Smooth muscle cell (in vitro differentiated cells): ENCODE measurements around the gene CCDC85A. TPM values are rescaled to one million over a fixed set of nuclear protein-coding genes. Genes with fewer than 3 reads are reported as not detected.

ENCODE experiments used
- DNase-seq: peaks from one replicate; lab custom pipeline; 2025; ENCODE audit not compliant: unreplicated experiment; lab: John Stamatoyannopoulos, UW
- H2AFZ ChIP-seq: fragments of 200-600 bp; sonication (generic); 2 replicates; pipeline ENCODE4 v1.6.0; 2016; ENCODE audit warnings: antibody characterized with exemption, low read depth, mild to moderate bottlenecking
- H3F3A ChIP-seq: fragments of 200-600 bp; sonication (generic); 2 replicates; pipeline ENCODE4 v1.6.0; 2017; ENCODE audit warnings: antibody characterized with exemption, low read depth
- H3K27ac ChIP-seq: fragments of 200-600 bp; sonication (generic); 2 replicates; pipeline ENCODE4 v1.5.1; 2016; ENCODE audit warnings: low read depth, mild to moderate bottlenecking
- H3K27me3 ChIP-seq: fragments of 200-600 bp; sonication (generic); 2 replicates; pipeline ENCODE4 v1.6.1; 2016; ENCODE audit warnings: low read depth, mild to moderate bottlenecking
- H3K36me3 ChIP-seq: fragments of 200-600 bp; sonication (generic); 2 replicates; pipeline ENCODE4 v1.5.1; 2016; ENCODE audit warnings: low read depth
- H3K4me1 ChIP-seq: fragments of 200-600 bp; sonication (generic); 2 replicates; pipeline ENCODE4 v1.5.1; 2016; ENCODE audit warnings: low read depth
- H3K4me2 ChIP-seq: fragments of 200-600 bp; sonication (generic); 2 replicates; pipeline ENCODE4 v1.6.0; 2016; ENCODE audit warnings: mild to moderate bottlenecking
- H3K4me3 ChIP-seq: fragments of 200-600 bp; sonication (generic); 2 replicates; pipeline ENCODE4 v1.5.1; 2016; ENCODE audit warnings: mild to moderate bottlenecking
- H3K79me2 ChIP-seq: fragments of 200-600 bp; sonication (generic); 2 replicates; pipeline ENCODE4 v1.6.0; 2016; ENCODE audit warnings: low read depth, mild to moderate bottlenecking
- H3K9ac ChIP-seq: fragments of 200-600 bp; sonication (generic); 2 replicates; pipeline ENCODE4 v1.6.0; 2016; ENCODE audit warnings: low read depth
- H3K9me3 ChIP-seq: fragments of 200-600 bp; sonication (generic); replicated peaks from 2 replicates; pipeline ENCODE4 v1.5.1; 2016; ENCODE audit warnings: low read depth
- H4K20me1 ChIP-seq: fragments of 200-600 bp; sonication (generic); 2 replicates; pipeline ENCODE4 v1.6.0; 2016; ENCODE audit warnings: low read depth
- CTCF ChIP-seq: fragments of 200-600 bp; sonication (generic); IDR thresholded peaks from 2 replicates; pipeline ENCODE4 v1.5.1; 2017; ENCODE audit warnings: borderline replicate concordance, mild to moderate bottlenecking, antibody characterized with exemption; ENCODE audit not compliant: insufficient read depth, poor library complexity, severe bottlenecking
- WGBS: methylation state at CpG from one replicate; pipeline ENCODE4 v1.1.7; 2016; ENCODE audit warnings: low lambda C conversion rate; 5-methylcytosine and 5-hydroxymethylcytosine counted together
- polyA plus RNA-seq: library from polyadenylated mRNA; unstranded; fragments of >200 nt; fragmentation: Nextera tagmentation; extraction: Ambion mirVana; gene quantifications from 2 replicates; pipeline ENCODE4 v1.2.1, GENCODE V29; 2016
- total RNA-seq: library from RNA; depleted of rRNA; stranded (reverse); fragments of >200 nt; gene quantifications from 2 replicates; pipeline ENCODE4 v1.2.3, GENCODE V29; 2014

The CCDC85A gene
- total and polyA plus RNA-seq, 2 experiments from 2014 or later = 0.67 to 2.1 TPM

GRCh38 chr2:56348392-56349210 lies 164.8 kb downstream of the CCDC85A start:
- H3K9ac ChIP-seq = no peak overlapping the region
- no peak for DNase-seq
- no peaks in the 10 kb centered on the region for H3K36me3 ChIP-seq
- H3K27me3 ChIP-seq = no peaks in the 10 kb centered on the region
- no peaks in the 10 kb centered on the region for H3F3A ChIP-seq
- no peaks in the 10 kb centered on the region for H4K20me1 ChIP-seq
- H3K4me2 ChIP-seq = no peak overlapping the region
- no peak overlapping the region for H3K27ac ChIP-seq
- H3K9me3 ChIP-seq = no peaks in the 10 kb centered on the region
- 87% methylated on average over 6 of the region's 6 CpGs for WGBS
- no peaks in the 10 kb centered on the region for H3K79me2 ChIP-seq
- TF ChIP-seq CTCF = no peak
- H2AFZ ChIP-seq = no peak overlapping the region
- no peak overlapping the region for H3K4me3 ChIP-seq
- no peaks in the 10 kb centered on the region for H3K4me1 ChIP-seq

GRCh38 chr2:56357655-56358295 lies 174.0 kb downstream of the CCDC85A start:
- Histone ChIP-seq H3F3A (no peaks in the 10 kb centered on the region), H3K27me3 (no peaks in the 10 kb centered on the region), H2AFZ (no peak overlapping the region), H3K9me3 (no peaks in the 10 kb centered on the region), H3K4me1 (no peaks in the 10 kb centered on the region), H4K20me1 (no peaks in the 10 kb centered on the region), H3K27ac (no peak overlapping the region), H3K36me3 (no peaks in the 10 kb centered on the region), H3K79me2 (no peaks in the 10 kb centered on the region), H3K4me3 (no peak overlapping the region), H3K9ac (no peak overlapping the region), H3K4me2 (no peak overlapping the region)
- no peak for TF ChIP-seq CTCF
- WGBS = 92% methylated on average over 3 of the region's 3 CpGs
- no peak for DNase-seq

GRCh38 chr2:56361844-56362243 lies 178.1 kb downstream of the CCDC85A start:
- no peaks in the 10 kb centered on the region for H3K27me3 ChIP-seq
- H3K9ac ChIP-seq = no peak overlapping the region
- H3K9me3 ChIP-seq = no peaks in the 10 kb centered on the region
- H3K4me2 ChIP-seq = no peak overlapping the region
- no peaks in the 10 kb centered on the region for H4K20me1 ChIP-seq
- H3F3A ChIP-seq = no peaks in the 10 kb centered on the region
- no peak overlapping the region for H3K4me3 ChIP-seq
- no peaks in the 10 kb centered on the region for H3K4me1 ChIP-seq
- H3K79me2 ChIP-seq = no peaks in the 10 kb centered on the region
- H3K36me3 ChIP-seq = no peaks in the 10 kb centered on the region
- TF ChIP-seq CTCF = no peak
- WGBS = 79% methylated on average over 2 of the region's 2 CpGs
- DNase-seq = no peak
- H2AFZ ChIP-seq = no peak overlapping the region
- H3K27ac ChIP-seq = no peak overlapping the region
